Prostate gland (tissue), 2 donors: Measurements from ENCODE around the gene BBC3.

Source experiments
- POLR2A ChIP-seq: fragments of 450-650 bp; IDR thresholded peaks from one replicate; pipeline ENCODE4 v1.6.1; 2016; ENCODE audit warnings: antibody characterized with exemption, mild to moderate bottlenecking
- TF ChIP-seq, protein P1 (sequence below), 4 experiments: fragments of 200-600 bp in 2 of 4; fragments of 450-650 bp in 2 of 4; sonication (generic) in 2 of 4; IDR thresholded peaks; 1 replicate in 3 of 4; 2 replicates in 1 of 4; pipeline ENCODE4 v1.5.1; 2016 to 2019; ENCODE audit warnings: antibody characterized with exemption in 4 of 4, mild to moderate bottlenecking in 2 of 4, moderate library complexity in 2 of 4

DNA sequence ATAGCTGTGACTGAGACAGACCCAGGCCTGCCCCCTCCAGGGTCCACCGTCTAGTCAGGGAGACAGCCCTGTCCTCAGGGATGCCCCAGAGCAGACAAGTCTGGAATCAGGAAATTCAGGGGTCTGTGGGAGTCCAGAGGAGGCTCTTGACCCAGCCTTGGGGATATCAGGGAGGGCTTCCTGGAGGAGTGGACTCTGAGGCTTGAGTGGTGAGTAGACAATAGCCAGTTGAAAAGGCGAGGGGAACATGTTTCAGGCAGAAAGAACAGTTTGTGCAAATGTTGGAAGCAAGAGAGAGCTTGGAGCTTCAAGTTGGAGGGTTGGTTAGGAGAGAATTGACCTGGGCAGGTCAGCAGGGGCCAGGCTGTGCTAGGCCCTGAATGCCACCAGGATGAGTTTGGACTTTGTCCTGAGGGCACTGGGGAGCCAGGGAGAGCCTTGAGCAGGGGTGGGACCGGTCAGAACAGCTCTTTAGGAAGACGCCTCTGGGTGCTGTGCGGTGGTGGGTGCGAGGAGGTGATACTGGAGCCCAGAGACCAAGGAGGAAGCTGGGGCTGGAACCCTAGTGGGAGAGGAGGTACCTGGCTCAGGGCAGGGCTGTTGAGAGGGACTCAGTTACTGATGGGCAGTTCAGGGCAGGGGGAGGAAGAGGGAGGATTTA is 28.0 kb upstream of the BBC3 start:
- TF ChIP-seq, protein P1, sequence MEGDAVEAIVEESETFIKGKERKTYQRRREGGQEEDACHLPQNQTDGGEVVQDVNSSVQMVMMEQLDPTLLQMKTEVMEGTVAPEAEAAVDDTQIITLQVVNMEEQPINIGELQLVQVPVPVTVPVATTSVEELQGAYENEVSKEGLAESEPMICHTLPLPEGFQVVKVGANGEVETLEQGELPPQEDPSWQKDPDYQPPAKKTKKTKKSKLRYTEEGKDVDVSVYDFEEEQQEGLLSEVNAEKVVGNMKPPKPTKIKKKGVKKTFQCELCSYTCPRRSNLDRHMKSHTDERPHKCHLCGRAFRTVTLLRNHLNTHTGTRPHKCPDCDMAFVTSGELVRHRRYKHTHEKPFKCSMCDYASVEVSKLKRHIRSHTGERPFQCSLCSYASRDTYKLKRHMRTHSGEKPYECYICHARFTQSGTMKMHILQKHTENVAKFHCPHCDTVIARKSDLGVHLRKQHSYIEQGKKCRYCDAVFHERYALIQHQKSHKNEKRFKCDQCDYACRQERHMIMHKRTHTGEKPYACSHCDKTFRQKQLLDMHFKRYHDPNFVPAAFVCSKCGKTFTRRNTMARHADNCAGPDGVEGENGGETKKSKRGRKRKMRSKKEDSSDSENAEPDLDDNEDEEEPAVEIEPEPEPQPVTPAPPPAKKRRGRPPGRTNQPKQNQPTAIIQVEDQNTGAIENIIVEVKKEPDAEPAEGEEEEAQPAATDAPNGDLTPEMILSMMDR (IDR thresholded peaks at IDR 0.05) = no peak
- no peak for TF ChIP-seq POLR2A
